ENCODE measurements around the gene MEX3D.

GRCh38 chr19:1574354-1575136, 6.4 kb upstream of the MEX3D start:
- TF ChIP-seq, protein P1, sequence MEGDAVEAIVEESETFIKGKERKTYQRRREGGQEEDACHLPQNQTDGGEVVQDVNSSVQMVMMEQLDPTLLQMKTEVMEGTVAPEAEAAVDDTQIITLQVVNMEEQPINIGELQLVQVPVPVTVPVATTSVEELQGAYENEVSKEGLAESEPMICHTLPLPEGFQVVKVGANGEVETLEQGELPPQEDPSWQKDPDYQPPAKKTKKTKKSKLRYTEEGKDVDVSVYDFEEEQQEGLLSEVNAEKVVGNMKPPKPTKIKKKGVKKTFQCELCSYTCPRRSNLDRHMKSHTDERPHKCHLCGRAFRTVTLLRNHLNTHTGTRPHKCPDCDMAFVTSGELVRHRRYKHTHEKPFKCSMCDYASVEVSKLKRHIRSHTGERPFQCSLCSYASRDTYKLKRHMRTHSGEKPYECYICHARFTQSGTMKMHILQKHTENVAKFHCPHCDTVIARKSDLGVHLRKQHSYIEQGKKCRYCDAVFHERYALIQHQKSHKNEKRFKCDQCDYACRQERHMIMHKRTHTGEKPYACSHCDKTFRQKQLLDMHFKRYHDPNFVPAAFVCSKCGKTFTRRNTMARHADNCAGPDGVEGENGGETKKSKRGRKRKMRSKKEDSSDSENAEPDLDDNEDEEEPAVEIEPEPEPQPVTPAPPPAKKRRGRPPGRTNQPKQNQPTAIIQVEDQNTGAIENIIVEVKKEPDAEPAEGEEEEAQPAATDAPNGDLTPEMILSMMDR (conservative IDR thresholded peaks at IDR 0.05; ENCODE audit: low read length): no peak
- no peak for TF ChIP-seq EZH2phosphoT487 (IDR thresholded peaks at IDR 0.05; ENCODE audit: borderline replicate concordance)

Measured in Loucy (cell line).